ENCODE measurements around the gene FGA.

The FGA gene

DNA sequence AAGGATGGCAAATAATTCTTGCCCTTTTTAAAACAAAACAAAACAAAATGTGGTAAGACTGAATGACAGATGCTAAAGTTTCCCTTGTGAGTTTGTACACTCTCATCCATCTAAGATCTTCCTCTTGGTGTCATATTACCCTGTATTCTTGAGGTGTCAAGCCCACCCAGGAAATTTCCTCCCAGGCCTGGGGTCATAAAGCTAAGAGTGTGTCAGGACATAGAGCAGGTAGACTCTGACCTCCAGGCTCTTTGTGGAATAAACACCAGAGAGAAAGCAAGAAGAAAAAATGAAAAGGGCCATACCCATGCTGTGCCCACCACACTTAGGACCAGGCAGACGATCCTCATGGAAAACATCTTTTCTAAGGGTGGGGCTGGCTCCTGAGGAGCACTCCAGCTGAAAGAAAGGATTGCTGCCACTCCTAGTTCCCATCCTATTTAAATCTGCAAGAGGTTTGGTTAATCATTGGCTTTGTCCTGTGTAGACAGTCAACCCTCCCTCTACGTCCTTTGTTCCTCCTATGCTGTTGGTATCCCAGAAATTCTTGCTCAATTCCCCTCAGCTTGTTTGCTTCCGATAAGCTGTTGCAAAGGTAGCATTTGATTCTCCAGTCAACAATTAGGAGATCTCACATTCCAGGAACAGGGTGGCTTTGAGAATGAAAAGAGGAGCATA is at the start of gene FGA:
FGA (minus strand) TSS at position 414 of the 678 bp plus-strand sequence; CDS start at position 359, 55 bp downstream.
- no peak within 1 kb of the TSS for H3K4me3 ChIP-seq (ENCODE audit: low read depth, low read length)
- H3K9ac ChIP-seq (ENCODE audit: low read length) = no peak within 1 kb of the TSS
- peaks cover 8% of the 10 kb centered on the region for H3K4me1 ChIP-seq (ENCODE audit: control insufficient read depth, insufficient read depth, low read length)
- no peaks in the 10 kb centered on the region for H3K36me3 ChIP-seq (ENCODE audit: control insufficient read depth, insufficient read depth, low read length)
- H3K27me3 ChIP-seq (ENCODE audit: control insufficient read depth, insufficient read depth, low read length) = no peaks in the 10 kb centered on the region
- no peaks in the 10 kb centered on the region for H3K9me3 ChIP-seq (ENCODE audit: control insufficient read depth, insufficient read depth, low read depth, low read length)
- H3K27ac ChIP-seq (ENCODE audit: low read depth, low read length) = no peak within 1 kb of the TSS

DNA sequence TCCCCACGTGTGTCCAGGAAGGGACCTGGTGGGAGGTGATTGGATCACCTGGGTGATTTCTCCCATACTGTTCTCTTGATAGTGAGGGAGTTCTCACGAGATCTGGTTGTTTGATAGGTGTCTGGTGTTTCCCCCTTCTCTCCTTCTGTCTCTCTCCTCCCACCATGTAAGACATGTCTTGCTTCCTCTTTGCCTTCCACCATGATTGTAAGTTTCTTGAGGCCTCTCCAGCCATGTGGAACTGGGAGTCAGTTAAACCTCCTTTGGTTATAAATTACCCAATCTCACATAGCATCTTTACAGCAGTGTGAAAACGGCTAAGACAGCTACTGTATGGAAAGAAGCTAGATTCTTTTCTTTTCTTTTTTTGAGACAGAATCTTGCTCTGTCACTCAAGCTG is 43.5 kb upstream of the FGA start:
- no peaks in the 10 kb centered on the region for H3K4me1 ChIP-seq (ENCODE audit: control insufficient read depth, insufficient read depth, low read length)
- H3K36me3 ChIP-seq (ENCODE audit: control insufficient read depth, insufficient read depth, low read length) = no peaks in the 10 kb centered on the region
- H3K4me3 ChIP-seq (ENCODE audit: low read depth, low read length) = no peak overlapping the region
- peaks cover 5% of the 10 kb centered on the region; the same call in 1 of the 2 replicates for H3K27me3 ChIP-seq (ENCODE audit: control insufficient read depth, insufficient read depth, low read length)
- no peaks in the 10 kb centered on the region for H3K9me3 ChIP-seq (ENCODE audit: control insufficient read depth, insufficient read depth, low read depth, low read length)
- no peak overlapping the region for H3K9ac ChIP-seq (ENCODE audit: low read length)
- H3K27ac ChIP-seq (ENCODE audit: low read depth, low read length) = no peak overlapping the region

DNA sequence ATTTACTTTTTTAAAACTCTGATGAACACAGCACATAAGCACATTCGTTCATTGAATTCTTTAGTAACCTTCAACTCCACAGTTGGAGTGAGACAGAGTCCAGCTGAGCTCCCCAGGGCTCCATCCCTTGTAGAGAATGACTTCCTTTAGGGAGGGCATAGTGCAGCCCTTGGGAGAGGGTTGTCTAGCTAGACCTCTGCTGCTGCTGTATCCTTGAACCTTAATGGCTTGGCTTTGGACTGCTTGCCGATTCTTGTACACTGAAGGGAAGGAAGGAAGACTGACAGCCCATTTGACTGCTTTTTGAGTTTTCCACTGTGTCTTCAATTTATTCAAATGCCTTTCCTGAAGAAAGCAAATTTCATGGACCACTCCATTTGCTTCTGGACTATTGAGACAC is 41.3 kb upstream of the FGA start:
- H3K4me3 ChIP-seq (ENCODE audit: low read depth, low read length) = no peak overlapping the region
- H3K27me3 ChIP-seq (ENCODE audit: control insufficient read depth, insufficient read depth, low read length) = peaks cover 27% of the 10 kb centered on the region
- no peak overlapping the region for H3K27ac ChIP-seq (ENCODE audit: low read depth, low read length)
- H3K9me3 ChIP-seq (ENCODE audit: control insufficient read depth, insufficient read depth, low read depth, low read length) = no peaks in the 10 kb centered on the region
- H3K36me3 ChIP-seq (ENCODE audit: control insufficient read depth, insufficient read depth, low read length) = no peaks in the 10 kb centered on the region
- H3K4me1 ChIP-seq (ENCODE audit: control insufficient read depth, insufficient read depth, low read length) = 0 out of 2 replicates have a peak, but pooled peaks cover 5% of the 10 kb centered on the region
- H3K9ac ChIP-seq (ENCODE audit: low read length) = no peak overlapping the region

DNA sequence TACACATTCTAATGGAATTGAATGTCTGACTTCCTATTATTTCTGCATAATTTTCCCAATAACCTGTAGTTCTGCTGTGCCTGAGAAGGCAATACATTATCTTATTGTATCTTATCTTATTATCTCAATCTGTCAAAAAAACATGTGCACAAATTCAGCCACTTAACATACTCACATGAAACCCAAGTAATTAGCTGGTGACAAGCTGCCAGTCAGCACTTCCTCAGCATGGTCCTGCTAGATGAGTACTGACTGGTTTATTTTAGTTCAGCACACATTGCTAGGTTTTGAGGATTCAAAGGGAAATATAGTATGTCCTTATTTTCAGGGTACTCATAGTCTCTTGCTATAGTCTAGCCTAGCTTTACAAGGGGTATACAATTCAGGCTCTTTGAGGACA is 39.8 kb upstream of the FGA start:
- Histone ChIP-seq H3K9me3 (ENCODE audit: control insufficient read depth, insufficient read depth, low read depth, low read length) (no peaks in the 10 kb centered on the region), H3K27ac (ENCODE audit: low read depth, low read length) (no peak overlapping the region), H3K4me1 (ENCODE audit: control insufficient read depth, insufficient read depth, low read length) (peaks cover 9% of the 10 kb centered on the region; the same call in 1 of the 2 replicates), H3K36me3 (ENCODE audit: control insufficient read depth, insufficient read depth, low read length) (no peaks in the 10 kb centered on the region), H3K27me3 (ENCODE audit: control insufficient read depth, insufficient read depth, low read length) (peaks cover 39% of the 10 kb centered on the region), H3K9ac (ENCODE audit: low read length) (no peak overlapping the region), H3K4me3 (ENCODE audit: low read depth, low read length) (no peak overlapping the region)

DNA sequence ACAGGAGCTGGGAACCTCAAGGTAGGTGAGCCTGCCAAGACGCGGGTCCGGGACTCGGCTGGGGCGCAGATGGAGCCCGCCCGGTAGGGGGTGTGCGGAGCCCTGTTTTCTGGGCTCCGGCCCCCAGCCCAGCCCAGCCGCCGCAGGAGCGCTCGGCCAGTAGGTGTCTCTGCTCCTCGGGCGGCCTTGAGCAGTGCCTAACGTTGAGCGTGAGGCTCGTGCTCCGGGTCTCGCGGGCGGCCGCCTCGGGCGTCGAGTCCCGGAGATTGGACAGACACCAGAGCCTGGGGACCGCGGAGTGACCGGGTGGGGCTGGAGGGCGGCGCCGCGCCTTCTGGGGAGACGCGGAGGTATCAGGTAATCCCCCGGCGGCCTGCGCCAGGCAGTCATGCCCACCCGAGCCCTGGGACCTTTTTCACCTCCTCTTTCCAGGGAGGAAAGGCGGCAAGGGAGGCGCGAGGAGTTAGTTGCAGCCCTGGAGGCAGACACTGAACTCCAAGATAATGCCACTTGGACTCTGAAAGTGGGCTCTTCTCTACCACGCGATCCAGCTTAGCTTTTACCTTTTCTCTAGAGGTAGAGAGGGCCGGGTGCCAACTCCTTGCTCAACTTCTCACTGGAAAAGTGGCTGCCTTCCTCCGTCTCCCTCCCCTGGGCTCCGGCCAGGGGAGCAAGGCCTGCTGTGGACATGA is 36.4 kb upstream of the FGA start:
- Histone ChIP-seq H3K9ac (ENCODE audit: low read length) (peak overlapping the region; percentile 42), H3K4me3 (ENCODE audit: low read depth, low read length) (peak overlapping the region; percentile 78)

DNA sequence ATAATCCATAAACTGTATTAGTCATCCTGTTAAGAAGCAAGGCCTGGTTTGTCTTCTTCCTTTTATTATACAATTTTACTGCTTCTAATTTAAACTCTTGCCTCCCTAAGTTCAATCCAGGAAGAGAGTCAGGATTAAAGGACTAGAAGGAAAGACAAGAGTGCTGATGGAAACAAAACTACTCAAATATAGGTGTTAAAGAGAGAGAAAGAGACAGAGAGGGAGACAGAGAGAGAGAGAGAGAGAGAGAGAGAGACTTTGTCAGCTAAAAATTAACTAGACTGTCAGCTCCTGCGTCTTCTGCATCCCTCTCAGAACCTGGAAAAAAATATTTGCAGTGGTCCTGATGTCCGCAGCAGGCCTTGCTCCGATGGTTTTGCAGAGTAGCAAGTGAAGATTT is 35.4 kb upstream of the FGA start:
- H3K9me3 ChIP-seq (ENCODE audit: control insufficient read depth, insufficient read depth, low read depth, low read length) = no peaks in the 10 kb centered on the region
- no peak overlapping the region for H3K9ac ChIP-seq (ENCODE audit: low read length)
- H3K4me3 ChIP-seq (ENCODE audit: low read depth, low read length) = no peak overlapping the region
- H3K36me3 ChIP-seq (ENCODE audit: control insufficient read depth, insufficient read depth, low read length) = no peaks in the 10 kb centered on the region
- H3K27ac ChIP-seq (ENCODE audit: low read depth, low read length) = no peak overlapping the region
- H3K27me3 ChIP-seq (ENCODE audit: control insufficient read depth, insufficient read depth, low read length) = peaks cover 41% of the 10 kb centered on the region
- peaks cover 9% of the 10 kb centered on the region; the same call in 1 of the 2 replicates for H3K4me1 ChIP-seq (ENCODE audit: control insufficient read depth, insufficient read depth, low read length)

More for the DNA sequence above, 36.4 kb upstream of the FGA start:
- Histone ChIP-seq H3K9me3 (ENCODE audit: control insufficient read depth, insufficient read depth, low read depth, low read length) (no peaks in the 10 kb centered on the region), H3K27me3 (ENCODE audit: control insufficient read depth, insufficient read depth, low read length) (peaks cover 41% of the 10 kb centered on the region), H3K36me3 (ENCODE audit: control insufficient read depth, insufficient read depth, low read length) (no peaks in the 10 kb centered on the region), H3K4me1 (ENCODE audit: control insufficient read depth, insufficient read depth, low read length) (peaks cover 9% of the 10 kb centered on the region; the same call in 1 of the 2 replicates), H3K27ac (ENCODE audit: low read depth, low read length) (no peak overlapping the region)

DNA sequence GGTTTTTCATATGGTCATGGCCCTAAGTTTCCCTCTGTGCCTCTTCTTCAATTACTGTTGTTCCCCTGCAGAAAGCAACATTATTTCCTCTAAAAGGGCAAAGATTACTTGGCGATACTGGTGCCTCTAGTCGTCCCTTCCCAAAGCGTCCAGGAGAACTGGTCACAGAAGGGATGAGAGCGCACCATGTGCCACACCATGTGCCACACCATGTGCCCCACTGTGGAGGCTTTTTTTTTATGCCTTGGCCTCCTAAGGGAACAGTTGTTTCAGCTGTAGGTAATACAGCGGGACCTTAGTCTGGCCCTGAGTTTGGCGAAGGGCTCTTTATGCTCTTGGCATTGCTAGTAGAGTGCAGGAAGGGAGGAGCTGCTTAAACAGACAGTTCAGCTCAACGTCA is 33.5 kb upstream of the FGA start:
- Histone ChIP-seq H3K4me3 (ENCODE audit: low read depth, low read length) (no peak overlapping the region), H3K9me3 (ENCODE audit: control insufficient read depth, insufficient read depth, low read depth, low read length) (no peaks in the 10 kb centered on the region), H3K27ac (ENCODE audit: low read depth, low read length) (no peak overlapping the region), H3K4me1 (ENCODE audit: control insufficient read depth, insufficient read depth, low read length) (peaks cover 9% of the 10 kb centered on the region; the same call in 1 of the 2 replicates), H3K27me3 (ENCODE audit: control insufficient read depth, insufficient read depth, low read length) (peaks cover 35% of the 10 kb centered on the region), H3K9ac (ENCODE audit: low read length) (no peak overlapping the region), H3K36me3 (ENCODE audit: control insufficient read depth, insufficient read depth, low read length) (no peaks in the 10 kb centered on the region)

DNA sequence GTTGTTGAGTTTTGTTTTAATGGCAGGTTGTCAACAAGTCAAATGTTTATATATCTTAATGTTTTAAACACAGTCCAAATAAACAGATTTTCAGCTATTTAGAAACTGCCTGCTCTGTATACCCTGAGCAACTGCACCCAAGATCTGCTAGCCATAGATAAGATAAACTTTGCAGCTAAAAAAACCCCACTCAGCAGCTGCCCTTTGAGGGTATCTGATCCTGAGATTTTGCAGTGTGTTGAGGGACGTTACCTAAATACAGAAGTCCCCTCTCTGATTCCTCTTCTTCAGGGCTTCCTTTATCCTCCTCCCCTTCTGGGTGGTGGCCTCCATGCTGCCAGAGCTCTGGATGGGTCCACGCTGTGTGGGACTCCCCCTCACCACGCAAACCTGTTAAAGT is 32.9 kb upstream of the FGA start:
- peaks cover 9% of the 10 kb centered on the region; the same call in 1 of the 2 replicates for H3K4me1 ChIP-seq (ENCODE audit: control insufficient read depth, insufficient read depth, low read length)
- no peak overlapping the region for H3K4me3 ChIP-seq (ENCODE audit: low read depth, low read length)
- H3K27me3 ChIP-seq (ENCODE audit: control insufficient read depth, insufficient read depth, low read length) = peaks cover 30% of the 10 kb centered on the region
- H3K9me3 ChIP-seq (ENCODE audit: control insufficient read depth, insufficient read depth, low read depth, low read length) = no peaks in the 10 kb centered on the region
- H3K36me3 ChIP-seq (ENCODE audit: control insufficient read depth, insufficient read depth, low read length) = no peaks in the 10 kb centered on the region
- H3K27ac ChIP-seq (ENCODE audit: low read depth, low read length) = no peak overlapping the region
- H3K9ac ChIP-seq (ENCODE audit: low read length) = no peak overlapping the region

DNA sequence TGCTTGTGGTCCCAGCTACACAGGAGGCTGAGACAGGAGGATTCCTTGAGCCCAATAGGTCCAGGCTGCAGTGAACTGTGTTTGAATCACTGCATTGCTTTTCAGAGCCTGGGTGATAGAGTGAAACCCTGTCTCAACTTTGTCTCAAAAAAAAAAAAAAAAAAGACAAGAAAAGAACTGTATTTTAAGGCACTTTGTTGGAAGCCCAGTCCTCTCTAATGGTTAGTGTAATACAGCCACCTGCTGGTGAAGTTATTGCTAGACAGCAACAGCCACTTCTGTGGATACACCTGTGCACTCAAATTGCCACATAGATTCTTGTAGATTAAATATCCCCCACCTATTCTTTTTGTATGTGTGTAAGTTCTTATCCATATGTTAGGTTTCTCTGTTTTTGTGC is 32.1 kb upstream of the FGA start:
- Histone ChIP-seq H3K9ac (ENCODE audit: low read length) (no peak overlapping the region), H3K9me3 (ENCODE audit: control insufficient read depth, insufficient read depth, low read depth, low read length) (no peaks in the 10 kb centered on the region), H3K36me3 (ENCODE audit: control insufficient read depth, insufficient read depth, low read length) (no peaks in the 10 kb centered on the region), H3K4me3 (ENCODE audit: low read depth, low read length) (no peak overlapping the region), H3K27me3 (ENCODE audit: control insufficient read depth, insufficient read depth, low read length) (peaks cover 22% of the 10 kb centered on the region), H3K4me1 (ENCODE audit: control insufficient read depth, insufficient read depth, low read length) (peaks cover 8% of the 10 kb centered on the region; the same call in 1 of the 2 replicates), H3K27ac (ENCODE audit: low read depth, low read length) (no peak overlapping the region)

DNA sequence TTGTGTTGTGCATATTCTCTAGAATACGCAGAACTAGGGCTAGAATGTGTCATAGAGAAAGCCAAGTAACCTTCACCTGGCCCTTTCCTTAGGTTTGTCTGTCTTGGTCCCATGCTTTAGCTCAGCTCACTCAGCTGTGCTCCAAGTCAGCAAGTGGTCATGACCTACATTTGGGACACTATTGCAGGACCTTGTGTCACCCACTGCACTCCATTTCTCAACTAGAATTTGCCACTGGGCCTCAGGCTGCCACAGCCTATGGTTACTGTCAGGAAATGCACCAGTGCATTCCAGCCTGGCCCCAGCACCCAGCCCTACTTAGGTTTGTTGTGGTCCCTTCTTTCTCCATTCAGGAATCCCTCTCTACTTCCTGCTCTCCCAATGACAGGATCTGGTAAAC is 29.6 kb upstream of the FGA start:
- H3K4me3 ChIP-seq (ENCODE audit: low read depth, low read length) = no peak overlapping the region
- no peak overlapping the region for H3K9ac ChIP-seq (ENCODE audit: low read length)
- no peaks in the 10 kb centered on the region for H3K9me3 ChIP-seq (ENCODE audit: control insufficient read depth, insufficient read depth, low read depth, low read length)
- no peak overlapping the region for H3K27ac ChIP-seq (ENCODE audit: low read depth, low read length)
- H3K36me3 ChIP-seq (ENCODE audit: control insufficient read depth, insufficient read depth, low read length) = no peaks in the 10 kb centered on the region
- H3K4me1 ChIP-seq (ENCODE audit: control insufficient read depth, insufficient read depth, low read length) = no peaks in the 10 kb centered on the region
- H3K27me3 ChIP-seq (ENCODE audit: control insufficient read depth, insufficient read depth, low read length) = no peaks in the 10 kb centered on the region

DNA sequence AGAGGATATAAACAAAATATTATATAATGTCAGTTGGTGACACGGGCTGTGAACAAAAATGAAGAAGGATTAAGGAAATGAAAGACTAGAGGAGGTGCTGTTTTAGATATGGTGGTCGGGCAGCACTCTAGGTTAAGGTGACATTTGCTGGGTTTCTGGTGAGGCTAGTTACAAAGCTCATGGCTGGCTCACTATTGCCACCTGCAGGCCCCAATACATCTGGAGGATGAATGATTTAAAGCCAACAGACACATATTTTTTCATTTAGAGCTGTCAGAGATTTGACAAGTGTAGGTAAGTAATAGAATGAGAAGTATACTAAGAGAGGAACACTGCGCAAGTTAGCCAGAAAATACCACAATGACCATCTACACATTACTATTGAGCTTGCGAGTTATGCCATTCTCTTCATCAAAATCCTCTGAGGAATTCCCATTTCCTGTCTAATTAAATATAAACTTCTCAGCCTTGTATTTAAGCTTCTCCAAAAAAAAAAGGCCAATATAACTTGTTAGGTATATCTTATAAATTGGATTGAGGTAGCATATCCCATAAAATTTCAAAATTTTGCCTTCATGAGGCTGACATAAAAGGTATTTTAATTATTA is 28.3 kb upstream of the FGA start:
- H3K4me3 ChIP-seq (ENCODE audit: low read depth, low read length) = no peak overlapping the region
- no peaks in the 10 kb centered on the region for H3K9me3 ChIP-seq (ENCODE audit: control insufficient read depth, insufficient read depth, low read depth, low read length)
- H3K27me3 ChIP-seq (ENCODE audit: control insufficient read depth, insufficient read depth, low read length) = no peaks in the 10 kb centered on the region
- no peaks in the 10 kb centered on the region for H3K4me1 ChIP-seq (ENCODE audit: control insufficient read depth, insufficient read depth, low read length)
- H3K9ac ChIP-seq (ENCODE audit: low read length) = no peak overlapping the region
- H3K27ac ChIP-seq (ENCODE audit: low read depth, low read length) = no peak overlapping the region
- H3K36me3 ChIP-seq (ENCODE audit: control insufficient read depth, insufficient read depth, low read length) = no peaks in the 10 kb centered on the region

Data from HUES6 (cell line).